ENCODE results near the gene EFHB.
A peak's percentile ranks its signal among the peaks of the same experiment; 100 is the strongest.
"Not testable (repeated sequence)": the region's sequence is repeated elsewhere in the genome, so short reads cannot be mapped to it uniquely, and the experiment has no call there.

Gene EFHB

GRCh38 chr3:19934098-19934566, at the start of gene EFHB:
Gene EFHB, minus strand, starts transcription at chr3:19934217. Its CDS starts 199 bp downstream, at chr3:19934018.
- Histone ChIP-seq H3K4me1 (ENCODE audit: control insufficient read depth in 1 of 2, insufficient read depth in 2 of 2, low read length in 2 of 2) (no peaks in the 10 kb centered on the region), H3K9me3 (ENCODE audit: control insufficient read depth in 1 of 2, low read length in 2 of 2) (no peaks in the 10 kb centered on the region), H3K27me3 (ENCODE audit: low read depth, low read length) (no peaks in the 10 kb centered on the region), H3K4me3 (ENCODE audit: low read depth in 1 of 2, low read length in 2 of 2) (no peak within 1 kb of the TSS), H3K27ac (ENCODE audit: low read length) (no peak within 1 kb of the TSS), H3K36me3 (ENCODE audit: control insufficient read depth in 1 of 2, insufficient read depth in 2 of 2, low read length in 2 of 2) (no peaks in the 10 kb centered on the region)

GRCh38 chr3:19972054-19972453, 38.0 kb upstream of the EFHB start:
- Histone ChIP-seq H3K27ac (ENCODE audit: low read length) (no peak overlapping the region), H3K36me3 (ENCODE audit: control insufficient read depth in 1 of 2, insufficient read depth in 2 of 2, low read length in 2 of 2) (peaks cover 16 to 17% of the 10 kb centered on the region in 2 donors), H3K4me1 (ENCODE audit: control insufficient read depth in 1 of 2, insufficient read depth in 2 of 2, low read length in 2 of 2) (no peaks in the 10 kb centered on the region), H3K9me3 (ENCODE audit: control insufficient read depth in 1 of 2, low read length in 2 of 2) (no peaks in the 10 kb centered on the region), H3K27me3 (ENCODE audit: low read depth, low read length) (no peaks in the 10 kb centered on the region), H3K4me3 (ENCODE audit: low read depth in 1 of 2, low read length in 2 of 2) (no peak overlapping the region)

- no peaks in the 10 kb centered on the region for H3K9me3 ChIP-seq (ENCODE audit: control insufficient read depth in 1 of 2, low read length in 2 of 2)
- H3K36me3 ChIP-seq (ENCODE audit: control insufficient read depth in 1 of 2, insufficient read depth in 2 of 2, low read length in 2 of 2) = peaks cover 5% of the 10 kb centered on the region in 2 donors
- H3K4me1 ChIP-seq (ENCODE audit: control insufficient read depth in 1 of 2, insufficient read depth in 2 of 2, low read length in 2 of 2) = no peaks in the 10 kb centered on the region
- no peak overlapping the region for H3K4me3 ChIP-seq (ENCODE audit: low read depth in 1 of 2, low read length in 2 of 2)
- no peak overlapping the region for H3K27ac ChIP-seq (ENCODE audit: low read length)
- no peaks in the 10 kb centered on the region for H3K27me3 ChIP-seq (ENCODE audit: low read depth, low read length)
These were observed 36.3 kb upstream of the EFHB start for GRCh38 chr3:19970327-19970726.

GRCh38 chr3:19967812-19968211, 33.8 kb upstream of the EFHB start:
- Histone ChIP-seq H3K4me1 (ENCODE audit: control insufficient read depth in 1 of 2, insufficient read depth in 2 of 2, low read length in 2 of 2) (no peaks in the 10 kb centered on the region), H3K9me3 (ENCODE audit: control insufficient read depth in 1 of 2, low read length in 2 of 2) (no peaks in the 10 kb centered on the region), H3K27me3 (ENCODE audit: low read depth, low read length) (no peaks in the 10 kb centered on the region), H3K36me3 (ENCODE audit: control insufficient read depth in 1 of 2, insufficient read depth in 2 of 2, low read length in 2 of 2) (no peaks in the 10 kb centered on the region), H3K27ac (ENCODE audit: low read length) (no peak overlapping the region), H3K4me3 (ENCODE audit: low read depth in 1 of 2, low read length in 2 of 2) (no peak overlapping the region)

GRCh38 chr3:19967208-19967607, 33.2 kb upstream of the EFHB start:
- no peaks in the 10 kb centered on the region for H3K9me3 ChIP-seq (ENCODE audit: control insufficient read depth in 1 of 2, low read length in 2 of 2)
- no peak overlapping the region for H3K4me3 ChIP-seq (ENCODE audit: low read depth in 1 of 2, low read length in 2 of 2)
- H3K27ac ChIP-seq (ENCODE audit: low read length) = no peak overlapping the region
- no peaks in the 10 kb centered on the region for H3K27me3 ChIP-seq (ENCODE audit: low read depth, low read length)
- no peaks in the 10 kb centered on the region for H3K4me1 ChIP-seq (ENCODE audit: control insufficient read depth in 1 of 2, insufficient read depth in 2 of 2, low read length in 2 of 2)
- H3K36me3 ChIP-seq (ENCODE audit: control insufficient read depth in 1 of 2, insufficient read depth in 2 of 2, low read length in 2 of 2) = no peaks in the 10 kb centered on the region

GRCh38 chr3:19961960-19962359, 27.9 kb upstream of the EFHB start:
- Histone ChIP-seq H3K4me1 (ENCODE audit: control insufficient read depth in 1 of 2, insufficient read depth in 2 of 2, low read length in 2 of 2) (peaks cover 0 to 5% of the 10 kb centered on the region in 2 donors), H3K9me3 (ENCODE audit: control insufficient read depth in 1 of 2, low read length in 2 of 2) (no peaks in the 10 kb centered on the region), H3K4me3 (ENCODE audit: low read depth in 1 of 2, low read length in 2 of 2) (no peak overlapping the region), H3K36me3 (ENCODE audit: control insufficient read depth in 1 of 2, insufficient read depth in 2 of 2, low read length in 2 of 2) (peaks cover 0 to 2% of the 10 kb centered on the region in 2 donors), H3K27me3 (ENCODE audit: low read depth, low read length) (no peaks in the 10 kb centered on the region), H3K27ac (ENCODE audit: low read length) (no peak overlapping the region)

GRCh38 chr3:19960696-19961095, 26.7 kb upstream of the EFHB start:
- peaks cover 0 to 5% of the 10 kb centered on the region in 2 donors for H3K4me1 ChIP-seq (ENCODE audit: control insufficient read depth in 1 of 2, insufficient read depth in 2 of 2, low read length in 2 of 2)
- peaks cover 0 to 6% of the 10 kb centered on the region in 2 donors for H3K36me3 ChIP-seq (ENCODE audit: control insufficient read depth in 1 of 2, insufficient read depth in 2 of 2, low read length in 2 of 2)
- H3K9me3 ChIP-seq (ENCODE audit: control insufficient read depth in 1 of 2, low read length in 2 of 2) = no peaks in the 10 kb centered on the region
- no peak overlapping the region for H3K27ac ChIP-seq (ENCODE audit: low read length)
- H3K27me3 ChIP-seq (ENCODE audit: low read depth, low read length) = no peaks in the 10 kb centered on the region
- no peak overlapping the region for H3K4me3 ChIP-seq (ENCODE audit: low read depth in 1 of 2, low read length in 2 of 2)

- no peak overlapping the region for H3K4me3 ChIP-seq (ENCODE audit: low read depth in 1 of 2, low read length in 2 of 2)
- peaks cover 0 to 6% of the 10 kb centered on the region in 2 donors for H3K36me3 ChIP-seq (ENCODE audit: control insufficient read depth in 1 of 2, insufficient read depth in 2 of 2, low read length in 2 of 2)
- no peaks in the 10 kb centered on the region for H3K9me3 ChIP-seq (ENCODE audit: control insufficient read depth in 1 of 2, low read length in 2 of 2)
- H3K27me3 ChIP-seq (ENCODE audit: low read depth, low read length) = no peaks in the 10 kb centered on the region
- H3K27ac ChIP-seq (ENCODE audit: low read length) = no peak overlapping the region
- H3K4me1 ChIP-seq (ENCODE audit: control insufficient read depth in 1 of 2, insufficient read depth in 2 of 2, low read length in 2 of 2) = peaks cover 0 to 5% of the 10 kb centered on the region in 2 donors
These were observed 25.5 kb upstream of the EFHB start for GRCh38 chr3:19959505-19959904.

- not testable (repeated sequence) for H3K9me3 ChIP-seq (ENCODE audit: control insufficient read depth in 1 of 2, low read length in 2 of 2); H3K27me3 ChIP-seq (ENCODE audit: low read depth, low read length); H3K4me3 ChIP-seq (ENCODE audit: low read depth in 1 of 2, low read length in 2 of 2); H3K27ac ChIP-seq (ENCODE audit: low read length); H3K36me3 ChIP-seq (ENCODE audit: control insufficient read depth in 1 of 2, insufficient read depth in 2 of 2, low read length in 2 of 2); H3K4me1 ChIP-seq (ENCODE audit: control insufficient read depth in 1 of 2, insufficient read depth in 2 of 2, low read length in 2 of 2)
These were observed 23.3 kb upstream of the EFHB start for GRCh38 chr3:19957354-19957753.

- peaks cover 0 to 15% of the 10 kb centered on the region in 2 donors for H3K4me1 ChIP-seq (ENCODE audit: control insufficient read depth in 1 of 2, insufficient read depth in 2 of 2, low read length in 2 of 2)
- no peak overlapping the region for H3K4me3 ChIP-seq (ENCODE audit: low read depth in 1 of 2, low read length in 2 of 2)
These were observed 20.7 kb upstream of the EFHB start for GRCh38 chr3:19954676-19955075.

GRCh38 chr3:19950316-19950715, 16.3 kb upstream of the EFHB start:
- Histone ChIP-seq H3K9me3 (ENCODE audit: control insufficient read depth in 1 of 2, low read length in 2 of 2) (no peaks in the 10 kb centered on the region), H3K27me3 (ENCODE audit: low read depth, low read length) (no peaks in the 10 kb centered on the region), H3K36me3 (ENCODE audit: control insufficient read depth in 1 of 2, insufficient read depth in 2 of 2, low read length in 2 of 2) (peaks cover 6 to 13% of the 10 kb centered on the region in 2 donors), H3K4me3 (ENCODE audit: low read depth in 1 of 2, low read length in 2 of 2) (no peak overlapping the region), H3K27ac (ENCODE audit: low read length) (no peak overlapping the region), H3K4me1 (ENCODE audit: control insufficient read depth in 1 of 2, insufficient read depth in 2 of 2, low read length in 2 of 2) (peaks cover 14 to 29% of the 10 kb centered on the region in 2 donors)

More at GRCh38 chr3:19954676-19955075, 20.7 kb upstream of the EFHB start:
- Histone ChIP-seq H3K36me3 (ENCODE audit: control insufficient read depth in 1 of 2, insufficient read depth in 2 of 2, low read length in 2 of 2) (peaks cover 7 to 11% of the 10 kb centered on the region in 2 donors), H3K27ac (ENCODE audit: low read length) (no peak overlapping the region), H3K27me3 (ENCODE audit: low read depth, low read length) (no peaks in the 10 kb centered on the region), H3K9me3 (ENCODE audit: control insufficient read depth in 1 of 2, low read length in 2 of 2) (no peaks in the 10 kb centered on the region)

- peaks cover 14 to 29% of the 10 kb centered on the region in 2 donors for H3K4me1 ChIP-seq (ENCODE audit: control insufficient read depth in 1 of 2, insufficient read depth in 2 of 2, low read length in 2 of 2)
- H3K27me3 ChIP-seq (ENCODE audit: low read depth, low read length) = no peaks in the 10 kb centered on the region
- H3K27ac ChIP-seq (ENCODE audit: low read length) = peak overlapping the region; percentile 94
- H3K36me3 ChIP-seq (ENCODE audit: control insufficient read depth in 1 of 2, insufficient read depth in 2 of 2, low read length in 2 of 2) = peaks cover 6 to 13% of the 10 kb centered on the region in 2 donors
- H3K9me3 ChIP-seq (ENCODE audit: control insufficient read depth in 1 of 2, low read length in 2 of 2) = no peaks in the 10 kb centered on the region
- peak overlapping the region; percentile 82 to 92 for H3K4me3 ChIP-seq (ENCODE audit: low read depth in 1 of 2, low read length in 2 of 2)
These were observed 14.2 kb upstream of the EFHB start for GRCh38 chr3:19948226-19948591.
